ENCODE results near the gene TOMM34.

Gene TOMM34

GRCh38 chr20:44962483-44962882, 2.3 kb upstream of the TOMM34 start:
- DNase-seq = no peak

- no peak for DNase-seq
These were observed 1.7 kb upstream of the TOMM34 start for GRCh38 chr20:44961870-44962267.

- no peak for DNase-seq
These were observed 1.0 kb upstream of the TOMM34 start for GRCh38 chr20:44961011-44961869.

GRCh38 chr20:44959638-44960102, 527 bp downstream of the TOMM34 start:
- peak; percentile 14 for DNase-seq

GRCh38 chr20:44959082-44959637, 1.0 kb downstream of the TOMM34 start:
- DNase-seq = no peak

- no peak for DNase-seq
These were observed 1.9 kb downstream of the TOMM34 start for GRCh38 chr20:44958276-44958675.

- no peak for DNase-seq
These were observed 3.8 kb downstream of the TOMM34 start for GRCh38 chr20:44956410-44956809.

GRCh38 chr20:44955270-44955669, 4.9 kb downstream of the TOMM34 start:
- no peak for DNase-seq

GRCh38 chr20:44954211-44954610, 6.0 kb downstream of the TOMM34 start:
- no peak for DNase-seq

GRCh38 chr20:44952731-44953130, 7.5 kb downstream of the TOMM34 start:
- no peak for DNase-seq

GRCh38 chr20:44950368-44950767, 9.8 kb downstream of the TOMM34 start:
- no peak for DNase-seq

GRCh38 chr20:44948513-44948912, 11.7 kb downstream of the TOMM34 start:
- DNase-seq = no peak

- DNase-seq = no peak
These were observed 12.1 kb downstream of the TOMM34 start for GRCh38 chr20:44948107-44948506.

GRCh38 chr20:44946271-44946852, 13.8 kb downstream of the TOMM34 start:
- DNase-seq = no peak

- no peak for DNase-seq
These were observed 14.9 kb downstream of the TOMM34 start for GRCh38 chr20:44945261-44945660.

- no peak for DNase-seq
These were observed 16.4 kb downstream of the TOMM34 start for GRCh38 chr20:44943828-44944227.

GRCh38 chr20:44942264-44942973, 17.8 kb downstream of the TOMM34 start:
- no peak for DNase-seq

- no peak for DNase-seq
These were observed 19.0 kb downstream of the TOMM34 start for GRCh38 chr20:44941120-44941691.

- DNase-seq = no peak
These were observed 21.6 kb downstream of the TOMM34 start for GRCh38 chr20:44938637-44939036.

- no peak for DNase-seq
These were observed 23.7 kb downstream of the TOMM34 start for GRCh38 chr20:44936510-44936909.

GRCh38 chr20:44932916-44933315, 27.3 kb downstream of the TOMM34 start:
- DNase-seq = no peak

- DNase-seq = no peak
These were observed 28.3 kb downstream of the TOMM34 start for GRCh38 chr20:44931911-44932310.

Data from midbrain (tissue), 1 donor.